SK-N-SH (cell line): ENCODE measurements around the gene GRM1. TPM values are rescaled to one million over a fixed set of nuclear protein-coding genes. Genes with fewer than 3 reads are reported as not detected.

ENCODE experiments used
- CTCF ChIA-PET: fragments of 300-600, 350-600 bp; formaldehyde crosslinking; extraction: SDS; loops from one replicate; lab custom pipeline; 2021; lab: Yijun Ruan, JAX
- POLR2A ChIA-PET: fragments of 350-600 bp; sonication (Branson Sonifier 250); formaldehyde crosslinking; extraction: SDS; loops from one replicate; lab custom pipeline; 2020; ENCODE audit warnings: antibody characterized with exemption, inconsistent platforms; lab: Yijun Ruan, JAX
- DNase-seq: peaks from one replicate; pipeline ENCODE4 v3.0.0; 2012
- H2AFZ ChIP-seq: fragments of 200-600 bp; sonication (generic); 2 replicates; pipeline ENCODE4 v1.8.1; 2016; ENCODE audit warnings: antibody characterized with exemption, mild to moderate bottlenecking, low read depth
- H3F3A ChIP-seq: fragments of 200-600 bp; sonication (generic); replicated peaks from 2 replicates; pipeline ENCODE3; 2016; ENCODE audit warnings: antibody characterized with exemption, mild to moderate bottlenecking; ENCODE audit not compliant: insufficient read depth
- H3K27ac ChIP-seq, 2 experiments: fragments of 200-500 bp in 1 of 2; fragments of 200-600 bp in 1 of 2; sonication (Bioruptor generic) in 1 of 2; sonication (generic), shearing (Covaris generic) in 1 of 2; 2 replicates each; pipeline versions ENCODE4 v1.5.1 to v1.6.1; 2014 to 2016; ENCODE audit warnings: low read depth in 2 of 2, inconsistent platforms in 1 of 2, low read length in 1 of 2, mild to moderate bottlenecking in 1 of 2, mixed read lengths in 1 of 2
- H3K27me3 ChIP-seq: fragments of 200-600 bp; sonication (generic), shearing (Covaris generic); 2 replicates; pipeline ENCODE4 v1.6.1; 2016; ENCODE audit warnings: mixed run types; ENCODE audit not compliant: insufficient read depth
- H3K36me3 ChIP-seq, 2 experiments: fragments of 200-500 bp in 1 of 2; fragments of 200-600 bp in 1 of 2; sonication (Bioruptor generic) in 1 of 2; sonication (generic) in 1 of 2; replicated peaks in 1 of 2; 2 replicates each; pipeline versions ENCODE3 to v1.5.1; 2014 to 2016; ENCODE audit warnings: low read length in 1 of 2, mild to moderate bottlenecking in 1 of 2; ENCODE audit not compliant: insufficient read depth in 2 of 2, control insufficient read depth in 1 of 2
- H3K4me1 ChIP-seq, 2 experiments: fragments of 200-500 bp in 1 of 2; fragments of 200-600 bp in 1 of 2; sonication (Bioruptor generic) in 1 of 2; sonication (generic), shearing (Covaris generic) in 1 of 2; 2 replicates each; pipeline versions ENCODE4 v1.5.1 to v1.6.1; 2014 to 2016; ENCODE audit warnings: low read depth in 1 of 2, low read length in 1 of 2, mixed run types in 1 of 2; ENCODE audit not compliant: insufficient read depth in 2 of 2, control insufficient read depth in 1 of 2
- H3K4me2 ChIP-seq: fragments of 200-600 bp; sonication (generic), shearing (Covaris generic); 2 replicates; pipeline ENCODE4 v1.6.1; 2017; ENCODE audit warnings: mixed run types
- H3K4me3 ChIP-seq, 2 experiments: fragments of 200-500 bp in 1 of 2; fragments of 200-600 bp in 1 of 2; sonication (Bioruptor generic) in 1 of 2; sonication (generic), shearing (Covaris generic) in 1 of 2; 2 replicates each; pipeline versions ENCODE4 v1.5.1 to v1.8.1; 2014 to 2016; ENCODE audit warnings: low read depth in 2 of 2, inconsistent platforms in 1 of 2, low read length in 1 of 2, mild to moderate bottlenecking in 1 of 2, mixed read lengths in 1 of 2, moderate library complexity in 1 of 2
- H3K79me2 ChIP-seq: fragments of 200-600 bp; sonication (generic); 2 replicates; pipeline ENCODE4 v1.8.1; 2017; ENCODE audit warnings: mild to moderate bottlenecking; ENCODE audit not compliant: insufficient read depth
- H3K9ac ChIP-seq: fragments of 200-600 bp; sonication (generic); 2 replicates; pipeline ENCODE4 v1.6.1; 2017; ENCODE audit warnings: mixed run types
- H3K9me2 ChIP-seq: fragments of 200-600 bp; sonication (generic); 2 replicates; pipeline ENCODE4 v1.6.1; 2017; ENCODE audit warnings: mixed run types
- H3K9me3 ChIP-seq: fragments of 200-600 bp; sonication (generic); 2 replicates; pipeline ENCODE4 v1.6.1; 2017; ENCODE audit warnings: mixed run types, mild to moderate bottlenecking, moderate library complexity
- H4K20me1 ChIP-seq: fragments of 200-600 bp; sonication (generic); 2 replicates; pipeline ENCODE4 v1.6.1; 2017; ENCODE audit warnings: mild to moderate bottlenecking, mixed run types; ENCODE audit not compliant: insufficient read depth
- CHD2 ChIP-seq: fragments of 150-350 bp; IDR thresholded peaks from 2 replicates; pipeline ENCODE4 v1.6.1; 2018; ENCODE audit warnings: low read length; ENCODE audit not compliant: partially characterized antibody
- ELF1 ChIP-seq: IDR thresholded peaks from 2 replicates; pipeline ENCODE4 v1.4.0; 2012
- EP300 ChIP-seq, 2 experiments: IDR thresholded peaks; 2 replicates each; pipeline versions ENCODE4 v1.4.0 to v1.6.1; 2012; ENCODE audit warnings: borderline replicate concordance in 1 of 2, low read depth in 1 of 2, low read length in 1 of 2
- EZH2phosphoT487 ChIP-seq: fragments of 200-600 bp; sonication (generic); IDR thresholded peaks from 2 replicates; pipeline ENCODE4 v1.6.1; 2017; ENCODE audit warnings: low read depth, mixed run types, mild to moderate bottlenecking, antibody characterized with exemption, moderate library complexity, borderline replicate concordance
- FOSL2 ChIP-seq: IDR thresholded peaks from 2 replicates; pipeline ENCODE4 v1.4.0; 2012; ENCODE audit warnings: low read depth, mild to moderate bottlenecking, moderate library complexity, borderline replicate concordance
- FOXJ3 ChIP-seq: sonication (generic); formaldehyde crosslinking; IDR thresholded peaks from 2 replicates; pipeline ENCODE4 v1.5.1; 2020; ENCODE audit warnings: mild to moderate bottlenecking, missing genetic modification reagents
- FOXM1 ChIP-seq: IDR thresholded peaks from 2 replicates; pipeline ENCODE4 v1.4.0; 2012; ENCODE audit warnings: low read depth, mild to moderate bottlenecking
- GABPA ChIP-seq: IDR thresholded peaks from 2 replicates; pipeline ENCODE4 v1.4.0; 2012; ENCODE audit warnings: low read depth, mild to moderate bottlenecking
- GATA2 ChIP-seq: sonication (generic); formaldehyde crosslinking; IDR thresholded peaks from 2 replicates; pipeline ENCODE4 v1.5.0; 2020; ENCODE audit warnings: mild to moderate bottlenecking, missing genetic modification reagents
- IRF3 ChIP-seq: fragments of 150-350 bp; IDR thresholded peaks from 2 replicates; pipeline ENCODE4 v1.6.1; 2016; ENCODE audit warnings: mild to moderate bottlenecking, low read depth, low read length
- MXI1 ChIP-seq: IDR thresholded peaks from 2 replicates; pipeline ENCODE4 v1.6.1; 2012; ENCODE audit warnings: mild to moderate bottlenecking, low read depth, low read length, improper control_type of control experiment
- POLR2AphosphoS5 ChIP-seq: IDR thresholded peaks from 2 replicates; pipeline ENCODE4 v1.6.1; 2012; ENCODE audit warnings: low read depth, low read length
- RAD21 ChIP-seq: IDR thresholded peaks from 2 replicates; pipeline ENCODE4 v1.6.1; 2012; ENCODE audit warnings: mild to moderate bottlenecking, low read length
- RFX5 ChIP-seq: IDR thresholded peaks from 2 replicates; pipeline ENCODE4 v1.6.1; 2012; ENCODE audit warnings: mild to moderate bottlenecking, improper control_type of control experiment, low read length
- RXRA ChIP-seq: IDR thresholded peaks from 2 replicates; pipeline ENCODE4 v1.4.0; 2012; ENCODE audit warnings: low read depth, mild to moderate bottlenecking, borderline replicate concordance
- SIN3A ChIP-seq: IDR thresholded peaks from 2 replicates; pipeline ENCODE4 v1.6.1; 2012; ENCODE audit warnings: low read depth, mild to moderate bottlenecking, low read length, moderate library complexity, borderline replicate concordance
- SMC3 ChIP-seq: IDR thresholded peaks from 2 replicates; pipeline ENCODE4 v1.6.1; 2012; ENCODE audit warnings: low read depth, low read length, improper control_type of control experiment
- TAF1 ChIP-seq: IDR thresholded peaks from 2 replicates; pipeline ENCODE4 v1.6.1; 2012; ENCODE audit warnings: low read depth, mild to moderate bottlenecking, low read length, moderate library complexity, borderline replicate concordance
- TCF12 ChIP-seq: IDR thresholded peaks from 2 replicates; pipeline ENCODE4 v1.4.0; 2012
- USF1 ChIP-seq: IDR thresholded peaks from 2 replicates; pipeline ENCODE4 v1.4.0; 2012; ENCODE audit warnings: low read depth, borderline replicate concordance
- USF2 ChIP-seq: fragments of 150-350 bp; IDR thresholded peaks from 2 replicates; pipeline ENCODE4 v1.6.1; 2017; ENCODE audit warnings: antibody characterized with exemption, low read length, low read depth, borderline replicate concordance
- YY1 ChIP-seq: IDR thresholded peaks from 2 replicates; pipeline ENCODE4 v1.4.0; 2012; ENCODE audit warnings: low read depth, mild to moderate bottlenecking
- ZBTB33 ChIP-seq: IDR thresholded peaks from 2 replicates; pipeline ENCODE4 v1.4.0; 2012; ENCODE audit warnings: low read depth, borderline replicate concordance
- WGBS: methylation state at CpG from one replicate; pipeline ENCODE4 v1.1.6; 2017; ENCODE audit warnings: low lambda C conversion rate; 5-methylcytosine and 5-hydroxymethylcytosine counted together
- polyA plus RNA-seq, 3 experiments: library from polyadenylated mRNA; depleted of rRNA; stranded (reverse); fragments of >200 nt; gene quantifications; 2 replicates each; pipeline ENCODE4 v1.2.3, GENCODE V29; 2012

The GRM1 gene
- polyA plus RNA-seq, 1 of the 3 experiments (the other 2 are of a cell fraction) = 0.05 TPM

- ChIA-PET POLR2A (no interaction called here), CTCF (no interaction called here)
- H4K20me1 ChIP-seq = no peaks in the 10 kb centered on the region
- no peak for DNase-seq
- H3K9ac ChIP-seq = no peak overlapping the region
- H3K27me3 ChIP-seq = no peaks in the 10 kb centered on the region
- no peak overlapping the region for H2AFZ ChIP-seq
- no peaks in the 10 kb centered on the region for H3K9me2 ChIP-seq
- H3K9me3 ChIP-seq = no peaks in the 10 kb centered on the region
- no peaks in the 10 kb centered on the region for H3K79me2 ChIP-seq
- WGBS = 0% methylated on average over 1 of the region's 1 CpG
- no peaks in the 10 kb centered on the region for H3K36me3 ChIP-seq
- H3F3A ChIP-seq = no peaks in the 10 kb centered on the region
- no peak overlapping the region for H3K4me2 ChIP-seq
- H3K4me1 ChIP-seq = peaks cover 0 to 6% of the 10 kb centered on the region in 2 experiments; a peak in 2 of 4 replicates
- no peak overlapping the region for H3K27ac ChIP-seq
- TF ChIP-seq SIN3A (no peak), IRF3 (no peak), CHD2 (no peak), GATA2 (no peak), GABPA (no peak), TCF12 (no peak), ZBTB33 (no peak), USF1 (no peak), ELF1 (no peak), YY1 (no peak), EP300 (IDR thresholded peaks at IDR 0.05; ENCODE audit: borderline replicate concordance in 1 of 2, low read depth in 1 of 2, low read length in 1 of 2) (no peak), FOSL2 (no peak), RXRA (no peak), FOXJ3 (CRISPR knock-in tag) (no peak), SMC3 (no peak), TAF1 (no peak), FOXM1 (no peak)
- no peak overlapping the region for H3K4me3 ChIP-seq
These were observed 276.2 kb downstream of the GRM1 start for GRCh38 chr6:146305092-146305491.

- Histone ChIP-seq H3K79me2 (no peaks in the 10 kb centered on the region), H4K20me1 (no peaks in the 10 kb centered on the region), H3K4me3 (no peak overlapping the region), H3K4me2 (no peak overlapping the region), H3K27ac (no peak overlapping the region), H3F3A (no peaks in the 10 kb centered on the region), H3K9ac (no peak overlapping the region), H3K27me3 (no peaks in the 10 kb centered on the region), H2AFZ (no peak overlapping the region), H3K9me2 (no peaks in the 10 kb centered on the region), H3K9me3 (no peaks in the 10 kb centered on the region), H3K4me1 (no peaks in the 10 kb centered on the region; a peak in 2 of 4 replicates), H3K36me3 (no peaks in the 10 kb centered on the region)
- CTCF ChIA-PET = no interaction called here
- POLR2A ChIA-PET = no interaction called here
- 74% methylated on average over 3 of the region's 3 CpGs for WGBS
- no peak for DNase-seq
- TF ChIP-seq YY1 (no peak), EZH2phosphoT487 (no peak), RAD21 (no peak), MXI1 (no peak), USF2 (no peak), FOXJ3 (CRISPR knock-in tag) (no peak), IRF3 (no peak), GATA2 (no peak), USF1 (no peak), POLR2AphosphoS5 (no peak), TAF1 (no peak), TCF12 (no peak), SIN3A (no peak), RFX5 (no peak)
These were observed 277.1 kb downstream of the GRM1 start for GRCh38 chr6:146305951-146306350.
